NB4 (cell line): ENCODE results near the gene COX7A2.

ENCODE experiments used
- DNase-seq: peaks from one replicate; pipeline ENCODE4 v3.0.0; 2010; ENCODE audit warnings: low read depth
- H3K4me3 ChIP-seq: one replicate; pipeline ENCODE4 v1.5.1; 2011; ENCODE audit warnings: mild to moderate bottlenecking, low read depth, low read length, moderate library complexity
- MYC ChIP-seq: IDR thresholded peaks from 2 replicates; pipeline ENCODE4 v1.6.1; 2011; ENCODE audit warnings: low read depth, low read length
- POLR2A ChIP-seq: IDR thresholded peaks from 2 replicates; pipeline ENCODE4 v1.6.1; 2011; ENCODE audit warnings: mild to moderate bottlenecking; ENCODE audit not compliant: insufficient read length; ENCODE audit errors: extremely low read depth
- TF ChIP-seq, protein P1 (sequence below): IDR thresholded peaks from 2 replicates; pipeline ENCODE4 v1.6.1; 2011; ENCODE audit warnings: low read depth, low read length
- TF ChIP-seq, protein P2 (sequence below): IDR thresholded peaks from one replicate; pipeline ENCODE4 v1.5.1; 2012; ENCODE audit warnings: low read depth, low read length

Gene COX7A2

DNA sequence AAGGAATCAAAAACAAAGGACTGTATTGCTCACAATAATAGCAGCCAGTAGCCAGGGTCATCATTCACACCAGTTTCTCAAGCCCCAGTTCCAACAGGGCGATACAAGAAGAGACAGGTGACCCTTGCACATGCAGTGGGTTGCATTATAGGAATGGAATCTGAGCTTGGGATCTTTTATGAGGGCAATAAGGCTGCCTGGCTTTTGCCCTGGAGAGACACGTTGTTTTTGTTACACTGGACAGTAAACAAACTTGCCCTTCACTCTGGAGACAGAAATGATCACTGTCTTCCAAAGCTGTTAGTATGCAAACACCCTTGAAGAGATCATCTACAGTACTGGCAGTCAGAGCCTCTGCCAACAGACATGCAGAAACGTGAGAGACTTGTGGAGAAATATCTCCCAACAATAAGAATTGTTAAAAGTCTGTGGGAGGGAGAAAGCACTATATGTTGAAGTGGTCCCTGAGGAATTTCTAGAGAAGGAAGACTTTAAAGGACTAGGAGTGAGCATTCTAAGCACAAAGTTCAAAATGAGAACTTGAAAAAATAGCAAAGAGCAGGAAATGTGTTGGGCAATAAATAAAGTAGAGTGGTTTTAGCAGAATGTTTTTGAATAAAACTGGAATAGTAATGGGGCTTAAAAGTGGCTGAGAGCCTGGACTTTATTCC lies 31.5 kb downstream of the COX7A2 start:
- TF ChIP-seq, protein P1, sequence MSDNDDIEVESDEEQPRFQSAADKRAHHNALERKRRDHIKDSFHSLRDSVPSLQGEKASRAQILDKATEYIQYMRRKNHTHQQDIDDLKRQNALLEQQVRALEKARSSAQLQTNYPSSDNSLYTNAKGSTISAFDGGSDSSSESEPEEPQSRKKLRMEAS: no peak
- TF ChIP-seq, protein P2, sequence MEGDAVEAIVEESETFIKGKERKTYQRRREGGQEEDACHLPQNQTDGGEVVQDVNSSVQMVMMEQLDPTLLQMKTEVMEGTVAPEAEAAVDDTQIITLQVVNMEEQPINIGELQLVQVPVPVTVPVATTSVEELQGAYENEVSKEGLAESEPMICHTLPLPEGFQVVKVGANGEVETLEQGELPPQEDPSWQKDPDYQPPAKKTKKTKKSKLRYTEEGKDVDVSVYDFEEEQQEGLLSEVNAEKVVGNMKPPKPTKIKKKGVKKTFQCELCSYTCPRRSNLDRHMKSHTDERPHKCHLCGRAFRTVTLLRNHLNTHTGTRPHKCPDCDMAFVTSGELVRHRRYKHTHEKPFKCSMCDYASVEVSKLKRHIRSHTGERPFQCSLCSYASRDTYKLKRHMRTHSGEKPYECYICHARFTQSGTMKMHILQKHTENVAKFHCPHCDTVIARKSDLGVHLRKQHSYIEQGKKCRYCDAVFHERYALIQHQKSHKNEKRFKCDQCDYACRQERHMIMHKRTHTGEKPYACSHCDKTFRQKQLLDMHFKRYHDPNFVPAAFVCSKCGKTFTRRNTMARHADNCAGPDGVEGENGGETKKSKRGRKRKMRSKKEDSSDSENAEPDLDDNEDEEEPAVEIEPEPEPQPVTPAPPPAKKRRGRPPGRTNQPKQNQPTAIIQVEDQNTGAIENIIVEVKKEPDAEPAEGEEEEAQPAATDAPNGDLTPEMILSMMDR: no peak
- DNase-seq: no peak
- no peak overlapping the region for H3K4me3 ChIP-seq

DNA sequence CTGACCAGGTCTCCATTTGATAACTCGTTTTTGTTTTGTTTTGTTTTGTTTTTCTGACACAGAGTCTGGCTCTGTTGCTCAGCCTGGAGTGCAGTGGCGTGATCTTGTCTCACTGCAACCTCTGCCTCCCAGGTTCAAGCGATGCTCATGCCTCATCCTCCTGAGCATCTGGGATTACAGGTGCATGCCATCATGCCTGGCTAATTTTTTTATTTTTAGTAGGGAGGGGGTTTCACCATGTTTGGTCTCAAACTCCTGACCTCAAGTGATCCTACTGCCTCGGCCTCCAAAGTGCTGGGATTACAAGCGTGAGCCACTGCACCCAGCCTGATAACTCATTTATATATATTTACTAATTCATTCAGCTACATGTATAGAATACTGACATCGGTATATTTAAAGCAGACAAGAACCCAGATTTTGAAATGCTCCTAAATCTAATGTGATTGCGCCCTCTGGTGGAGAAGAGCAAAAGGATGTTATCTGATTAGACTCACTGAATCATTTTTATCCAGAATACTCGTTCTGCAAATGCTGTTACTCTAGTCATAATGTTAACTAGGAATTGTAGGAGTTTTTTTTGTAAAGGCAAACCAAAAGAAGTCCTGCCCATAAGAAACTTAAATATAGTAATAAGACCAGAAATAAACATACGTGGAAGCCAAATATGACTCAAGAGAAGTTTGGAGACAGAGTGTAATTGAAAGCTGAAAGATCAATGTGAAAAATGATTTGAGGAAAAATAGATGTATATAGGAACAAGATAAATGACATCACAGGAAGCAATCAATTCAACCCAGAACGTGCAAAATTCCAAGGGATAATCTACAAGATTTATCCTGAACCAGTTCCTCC lies 32.5 kb downstream of the COX7A2 start:
- no peak for TF ChIP-seq MYC
- no peak for TF ChIP-seq POLR2A
- TF ChIP-seq, protein P2: peak; percentile 73
- TF ChIP-seq, protein P1: no peak
- no peak overlapping the region for H3K4me3 ChIP-seq
- peak; percentile 69 for DNase-seq

DNA sequence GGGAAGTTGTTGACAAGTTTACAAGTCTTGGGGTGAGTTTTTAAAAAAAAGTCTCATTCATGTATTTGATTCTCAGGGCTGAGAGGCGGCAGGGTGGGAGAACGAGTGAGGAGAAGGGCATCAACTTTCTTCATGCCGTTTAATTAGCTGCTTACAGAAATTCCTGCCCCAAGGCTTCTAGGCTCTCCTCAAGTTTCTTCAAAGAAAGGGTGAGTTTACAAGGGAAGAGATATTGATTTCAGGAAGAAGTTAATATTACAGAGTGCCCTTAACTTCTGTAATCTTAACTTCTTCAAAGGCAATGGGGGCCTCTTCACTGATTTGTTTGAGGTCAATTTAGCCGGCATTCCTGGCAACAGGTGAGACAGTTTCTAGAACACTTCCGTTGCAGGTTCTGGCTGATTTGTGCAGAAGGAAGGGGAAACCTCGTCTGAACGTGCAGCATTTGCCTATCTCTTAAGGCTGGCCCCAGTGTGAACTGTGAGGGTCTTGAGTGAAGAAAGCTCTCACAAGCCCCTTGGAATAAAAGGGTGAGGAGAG lies 34.3 kb downstream of the COX7A2 start:
- H3K4me3 ChIP-seq: no peak overlapping the region
- no peak for TF ChIP-seq POLR2A
- TF ChIP-seq, protein P2: no peak
- TF ChIP-seq, protein P1: no peak
- no peak for TF ChIP-seq MYC
- DNase-seq: no peak

DNA sequence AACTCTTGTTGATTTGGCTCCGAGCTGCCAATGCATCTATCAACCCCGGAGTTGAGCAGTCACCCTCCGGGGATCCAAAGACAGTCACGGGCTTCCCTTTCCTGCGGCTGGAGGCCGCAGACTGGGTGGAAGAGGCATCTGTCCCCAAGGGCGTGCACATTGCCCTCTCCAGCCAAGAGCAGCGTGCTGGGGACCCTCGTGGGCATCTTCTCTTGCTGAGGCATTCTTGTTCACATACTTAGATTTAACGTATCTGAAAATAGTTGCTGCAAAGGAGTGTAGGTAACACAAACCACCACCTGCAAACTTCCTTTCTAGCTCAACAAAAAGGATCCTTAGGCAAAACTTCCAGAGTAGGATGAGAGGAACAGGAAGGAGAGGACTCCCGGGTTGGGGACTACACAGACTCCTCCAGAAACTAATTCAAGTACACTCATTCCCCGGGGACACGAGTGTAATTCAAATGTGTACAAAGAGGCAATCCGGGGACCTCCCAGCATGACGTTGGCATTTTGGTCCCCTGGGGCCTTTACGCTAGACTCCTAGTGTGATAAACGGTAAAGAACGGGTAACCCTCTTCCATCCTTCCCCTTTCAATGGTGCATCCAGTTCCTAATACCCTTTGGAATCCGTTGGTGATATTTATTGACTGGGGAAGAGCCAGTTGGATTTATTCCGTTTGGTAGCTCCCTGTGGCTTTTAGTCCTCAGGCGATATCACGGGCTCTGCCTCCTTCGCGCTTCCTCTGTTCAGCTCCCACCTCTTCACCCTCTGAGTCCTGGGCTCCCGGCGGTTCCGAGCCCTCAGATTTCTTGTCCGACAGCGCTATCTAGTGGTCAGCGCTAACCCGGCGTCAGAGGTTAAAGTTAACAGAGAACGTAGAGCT lies 35.1 kb downstream of the COX7A2 start:
- peak; percentile 82 for DNase-seq
- TF ChIP-seq, protein P1: no peak
- TF ChIP-seq, protein P2: peak; percentile 94
- H3K4me3 ChIP-seq: no peak overlapping the region

DNA sequence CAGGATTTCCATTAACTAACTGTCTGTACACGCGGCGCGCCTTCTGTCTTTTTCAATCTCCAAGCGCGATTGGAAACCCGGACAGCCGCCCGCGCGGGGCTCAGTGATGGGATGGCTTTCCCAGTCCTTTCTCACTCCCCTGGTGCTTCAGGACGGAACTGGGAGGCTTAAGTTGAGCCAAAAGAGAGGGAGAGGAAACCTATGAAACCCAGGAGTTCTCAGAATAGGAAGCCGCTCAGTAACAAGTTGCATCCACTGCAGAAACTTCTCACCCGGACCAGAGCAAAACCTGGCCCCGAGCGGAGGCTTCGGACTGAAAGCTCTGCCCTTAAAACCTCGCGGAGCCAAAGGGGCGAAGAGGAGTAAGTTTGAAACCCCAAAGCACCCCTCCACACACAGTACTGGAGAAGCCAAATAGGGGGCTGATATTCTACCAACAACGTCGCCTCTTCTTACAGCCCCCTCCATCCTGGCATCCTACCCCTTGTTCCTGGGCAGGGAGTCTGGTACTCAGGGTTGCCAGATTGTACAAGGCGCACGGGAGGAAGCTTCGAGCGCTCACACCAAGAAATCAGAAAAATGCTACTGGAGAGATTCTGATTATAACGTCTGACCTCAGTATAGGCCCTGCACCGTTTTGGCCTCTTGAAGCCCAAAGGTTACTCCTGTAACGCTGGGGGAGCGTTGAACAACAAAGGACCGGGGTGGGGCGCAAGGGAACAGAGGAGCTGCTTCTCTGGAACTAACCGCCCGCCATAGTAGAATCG lies 36.8 kb downstream of the COX7A2 start:
- TF ChIP-seq, protein P1: no peak
- TF ChIP-seq MYC (no peak), POLR2A (no peak)
- TF ChIP-seq, protein P2: no peak
- H3K4me3 ChIP-seq: no peak overlapping the region
- DNase-seq: no peak
